ENCODE data around the gene TMEM184A.

TMEM184A gene

GRCh38 chr7:1499367-1500029 is 56.5 kb downstream of the TMEM184A start:
- no peak for DNase-seq

GRCh38 chr7:1498370-1499305 is 57.4 kb downstream of the TMEM184A start:
- no peak for DNase-seq

- no peak for DNase-seq
Measured at GRCh38 chr7:1497293-1497927, 58.6 kb downstream of the TMEM184A start.

DNA sequence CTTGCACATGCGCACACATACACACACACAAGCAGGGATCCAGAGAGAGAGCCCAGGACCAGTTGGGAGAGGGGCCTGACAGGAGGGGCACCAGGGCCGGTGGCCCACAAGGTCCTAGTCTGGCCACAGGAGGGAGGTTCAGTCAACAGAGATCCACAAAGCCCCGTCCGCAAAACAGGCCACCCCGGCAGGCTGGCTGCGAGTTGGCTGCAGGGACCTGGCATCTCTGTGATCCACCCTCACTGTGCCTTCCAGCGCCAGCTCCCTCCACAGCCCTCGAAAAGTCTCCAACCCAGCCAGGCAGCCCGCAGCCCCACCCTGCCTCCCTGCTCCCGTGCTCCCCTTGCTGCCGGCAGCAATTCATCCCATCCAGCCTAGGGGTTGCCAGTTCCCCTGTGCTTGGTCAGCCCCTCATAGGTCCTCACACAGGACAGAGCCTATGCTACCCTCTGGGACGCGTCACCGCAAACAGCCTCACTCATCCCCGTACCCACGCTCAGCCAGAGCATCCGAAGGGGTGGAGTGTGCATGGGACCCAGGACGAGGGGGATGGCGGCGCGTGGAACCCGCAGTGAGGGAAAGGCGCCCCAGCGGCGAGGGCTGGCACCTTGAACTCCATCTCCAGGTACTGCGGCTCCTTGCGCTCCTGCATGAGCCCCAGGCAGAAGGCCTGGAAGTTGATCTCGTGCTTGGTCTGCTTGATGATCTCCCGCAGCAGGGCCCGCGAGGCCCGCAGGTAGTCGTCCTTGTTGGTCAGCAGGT is 59.3 kb downstream of the TMEM184A start:
- DNase-seq: no peak

GRCh38 chr7:1495564-1496242 is 60.3 kb downstream of the TMEM184A start:
- no peak for DNase-seq

GRCh38 chr7:1494866-1495563 is 61.0 kb downstream of the TMEM184A start:
- DNase-seq: no peak

- DNase-seq: no peak
Measured at GRCh38 chr7:1494447-1494846, 61.6 kb downstream of the TMEM184A start.

DNA sequence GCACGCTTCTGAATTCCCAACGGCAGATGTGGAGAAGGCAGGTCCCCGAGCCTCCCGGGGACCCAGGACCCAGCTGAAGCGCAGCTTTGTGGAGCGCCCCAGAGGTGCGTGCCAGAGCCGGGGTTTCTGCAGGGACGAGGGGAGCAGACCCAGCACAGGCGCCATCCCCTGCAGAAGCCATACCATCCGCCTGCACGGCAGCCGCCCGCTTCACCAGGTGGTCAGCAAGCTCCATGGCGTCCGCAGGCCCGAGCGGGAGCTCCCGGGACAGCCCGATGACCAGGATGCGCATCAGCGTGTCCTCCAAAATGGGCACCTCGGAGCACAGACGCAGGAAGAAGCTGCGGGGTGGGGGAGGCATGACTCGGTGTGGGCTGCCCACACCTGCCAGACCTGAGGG is 62.4 kb downstream of the TMEM184A start:
- no peak for DNase-seq

- DNase-seq: no peak
Measured at GRCh38 chr7:1493129-1493528, 62.9 kb downstream of the TMEM184A start.

GRCh38 chr7:1492640-1493039 is 63.4 kb downstream of the TMEM184A start:
- DNase-seq: no peak

Data from NCI-H2171 treated with DMSO at 0.1 percent for 48 hours (cell line).